Panc1 (cell line): ENCODE measurements around the gene FOXN4. TPM values are rescaled to one million over a fixed set of nuclear protein-coding genes. Genes with fewer than 3 reads are reported as not detected.

ENCODE experiments used
- ATAC-seq: fragments of 200-7000 bp; cut with Tn5 transposase; 2 replicates; pipeline ENCODE4 v1.9.1; 2020; ENCODE audit warnings: mild to moderate bottlenecking, moderate library complexity
- BruUV-seq: library from RNA; stranded (reverse); fragments of 400-500 nt; replicated peaks from 2 replicates; lab custom pipeline; 2021; lab: Mats Ljungman, UMichigan
- CTCF ChIA-PET: fragments of 300-600 bp; sonication (Branson Sonifier 250); formaldehyde crosslinking; loops from one replicate; lab custom pipeline; 2022; ENCODE audit warnings: antibody characterized with exemption; lab: Charles Lee
- POLR2A ChIA-PET: fragments of 300-600 bp; sonication (Branson Sonifier 250); formaldehyde crosslinking; loops from one replicate; lab custom pipeline; 2022; ENCODE audit warnings: antibody characterized with exemption; lab: Charles Lee
- DNase-seq: peaks from one replicate; pipeline ENCODE4 v3.0.0-alpha.2; 2010; ENCODE audit warnings: low read depth, low spot score
- H3K27ac ChIP-seq: 2 replicates; pipeline ENCODE4 v1.5.1; 2011; ENCODE audit warnings: mild to moderate bottlenecking, low read length, inconsistent platforms
- H3K27me3 ChIP-seq: fragments of 200-500 bp; sonication (Bioruptor generic); 2 replicates; pipeline ENCODE4 v1.6.0; 2014; ENCODE audit warnings: low read length, inconsistent platforms; ENCODE audit not compliant: control insufficient read depth, insufficient read depth
- H3K36me3 ChIP-seq: fragments of 200-500 bp; sonication (Bioruptor generic); 2 replicates; pipeline ENCODE4 v1.5.1; 2014; ENCODE audit warnings: inconsistent platforms, mild to moderate bottlenecking, low read length, moderate library complexity; ENCODE audit not compliant: control insufficient read depth, insufficient read depth
- H3K4me1 ChIP-seq: 2 replicates; pipeline ENCODE4 v1.5.1; 2011; ENCODE audit warnings: inconsistent platforms, mild to moderate bottlenecking, low read length, moderate library complexity; ENCODE audit not compliant: control insufficient read depth, insufficient read depth
- H3K4me3 ChIP-seq, 2 experiments: 2 replicates each; pipeline ENCODE4 v1.5.1; 2011 to 2012; ENCODE audit warnings: low read depth in 2 of 2, low read length in 2 of 2, mild to moderate bottlenecking in 2 of 2, inconsistent platforms in 1 of 2, moderate library complexity in 1 of 2
- H3K9me3 ChIP-seq: fragments of 200-500 bp; sonication (Bioruptor generic); 2 replicates; pipeline ENCODE4 v1.5.1; 2014; ENCODE audit warnings: low read depth, mild to moderate bottlenecking, inconsistent platforms, low read length, moderate library complexity; ENCODE audit not compliant: control insufficient read depth, insufficient read depth
- CTCF ChIP-seq: fragments of 450-650 bp; IDR thresholded peaks from 2 replicates; pipeline ENCODE4 v1.5.1; 2017; ENCODE audit warnings: mild to moderate bottlenecking
- POLR2AphosphoS5 ChIP-seq: IDR thresholded peaks from 2 replicates; pipeline ENCODE4 v1.6.1; 2012; ENCODE audit warnings: mild to moderate bottlenecking, low read depth, low read length, moderate library complexity
- REST ChIP-seq, 2 experiments: IDR thresholded peaks; 2 replicates each; pipeline ENCODE4 v1.6.1; 2011 to 2012; ENCODE audit warnings: low read depth in 2 of 2, control low read depth in 1 of 2, low read length in 1 of 2, mild to moderate bottlenecking in 1 of 2, moderate library complexity in 1 of 2; ENCODE audit not compliant: insufficient read depth in 1 of 2
- SIN3A ChIP-seq: IDR thresholded peaks from 2 replicates; pipeline ENCODE4 v1.6.1; 2012; ENCODE audit warnings: low read depth, mild to moderate bottlenecking, low read length, moderate library complexity, borderline replicate concordance; ENCODE audit not compliant: insufficient read depth
- TCF7L2 ChIP-seq: IDR thresholded peaks from 2 replicates; pipeline ENCODE4 v1.6.1; 2011; ENCODE audit warnings: mild to moderate bottlenecking, low read depth, low read length, inconsistent platforms
- in situ Hi-C: cut with HindIII; loops from 2 replicates; pipeline ENCODE4 v1.10.0; 2016; ENCODE audit warnings: low sequenced_read_pairs, low pct_unique_long_range_greater_than_20kb
- intact Hi-C: fragments of 100-400 bp; cut with micrococcal nuclease; formaldehyde crosslinking; loops from one replicate; pipeline ENCODE4 v1.10.0; 2022; ENCODE audit not compliant: unreplicated experiment
- total RNA-seq: library from RNA; stranded (reverse); gene quantifications from one replicate; pipeline ENCODE4 v1.2.1, GENCODE V29; 2021; ENCODE audit not compliant: unreplicated experiment

The FOXN4 gene
- total RNA-seq, 1 experiment from 2014 or later: 0.08 TPM

GRCh38 chr12:109296431-109296830, 12.7 kb downstream of the FOXN4 start:
- H3K27me3 ChIP-seq: no peaks in the 10 kb centered on the region
- H3K9me3 ChIP-seq: no peaks in the 10 kb centered on the region
- no peaks in the 10 kb centered on the region for H3K36me3 ChIP-seq
- BruUV-seq: no TSS peak
- H3K4me1 ChIP-seq: peaks cover 3% of the 10 kb centered on the region; the same call in 1 of the 2 replicates
- in situ Hi-C loops (no loop called here), intact Hi-C loops (no loop called here)
- CTCF ChIA-PET: no interaction called here
- H3K27ac ChIP-seq: no peak overlapping the region
- DNase-seq (no peak), ATAC-seq (no peak)
- no peak overlapping the region for H3K4me3 ChIP-seq
- POLR2A ChIA-PET: no interaction called here
- TF ChIP-seq REST (IDR thresholded peaks at IDR 0.05; ENCODE audit: insufficient read depth in 1 of 2, low read depth in 2 of 2, low read length in 1 of 2) (no peak), SIN3A (no peak), POLR2AphosphoS5 (no peak), CTCF (no peak), TCF7L2 (no peak)

- intact Hi-C loops: no loop called here
- Histone ChIP-seq H3K4me1 (peaks cover 3% of the 10 kb centered on the region; the same call in 1 of the 2 replicates), H3K4me3 (no peak overlapping the region), H3K9me3 (no peaks in the 10 kb centered on the region), H3K27ac (no peak overlapping the region), H3K27me3 (no peaks in the 10 kb centered on the region), H3K36me3 (no peaks in the 10 kb centered on the region)
- ChIA-PET CTCF (no interaction called here), POLR2A (no interaction called here)
- no peak for ATAC-seq
- no TSS peak for BruUV-seq
- in situ Hi-C loops: no loop called here
- DNase-seq: no peak
- no peak for TF ChIP-seq TCF7L2
- TF ChIP-seq CTCF: no peak
- TF ChIP-seq SIN3A: no peak
- TF ChIP-seq POLR2AphosphoS5: no peak
- no peak for TF ChIP-seq REST (IDR thresholded peaks at IDR 0.05; ENCODE audit: insufficient read depth in 1 of 2, low read depth in 2 of 2, low read length in 1 of 2)
These were observed 13.2 kb downstream of the FOXN4 start for GRCh38 chr12:109295764-109296425.
